SKM-1 treated with dmso at 0.1 percent for 144 hours (cell line): Measurements from ENCODE around the gene EZR.

Source experiments
- DNase-seq: peaks from one replicate; lab custom pipeline; 2025; ENCODE audit not compliant: unreplicated experiment; lab: John Stamatoyannopoulos, UW

EZR gene

GRCh38 chr6:158780246-158780884, 38.8 kb downstream of the EZR start:
- DNase-seq, result no peak

DNA sequence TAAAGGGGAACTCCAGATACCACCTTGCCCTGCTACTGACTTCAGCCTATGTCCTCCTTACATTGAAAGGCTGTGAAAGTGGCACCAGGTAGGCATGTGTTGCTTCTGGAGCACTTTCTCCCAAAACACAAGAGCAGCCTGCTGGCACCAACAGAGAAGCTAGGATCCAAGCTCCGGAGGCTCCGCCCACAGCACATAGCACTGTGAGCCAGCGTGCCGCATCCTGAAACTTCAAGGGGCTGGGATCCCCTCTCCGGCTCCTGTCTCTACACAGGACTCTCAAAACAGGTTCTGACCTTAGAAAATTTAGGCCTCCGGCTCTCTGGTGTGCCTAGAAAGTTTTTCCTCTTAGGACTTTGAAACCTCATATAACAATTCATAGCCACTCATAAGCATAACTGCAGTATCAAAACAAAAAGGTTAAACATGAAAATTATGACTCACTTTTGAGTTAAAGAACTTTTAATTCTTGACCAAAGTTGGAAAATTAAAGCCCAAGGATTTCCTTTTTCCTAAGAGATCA, 41.1 kb downstream of the EZR start:
- DNase-seq, result no peak

DNA sequence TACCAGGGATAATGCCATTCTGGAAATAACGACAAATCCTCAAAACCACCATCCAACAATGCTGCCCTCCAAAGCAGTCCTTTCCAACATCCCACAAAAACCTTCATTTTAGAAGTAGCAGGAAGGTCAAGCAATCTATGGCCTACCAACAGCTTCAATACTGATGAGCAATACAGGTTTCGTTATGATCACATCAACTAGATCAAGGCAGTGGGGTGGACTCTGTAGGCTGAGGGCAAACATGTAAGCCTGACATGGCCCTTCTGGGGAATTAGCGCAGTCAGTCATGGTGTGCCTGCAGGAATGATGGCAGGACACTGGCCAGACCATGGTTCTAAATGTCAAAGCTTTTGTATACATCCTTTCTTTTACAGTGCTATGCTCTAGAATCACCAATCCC, 41.7 kb downstream of the EZR start:
- DNase-seq, result no peak

GRCh38 chr6:158776737-158777136, 42.4 kb downstream of the EZR start:
- no peak for DNase-seq

GRCh38 chr6:158775832-158776231, 43.3 kb downstream of the EZR start:
- DNase-seq, result no peak

GRCh38 chr6:158774717-158775449, 44.3 kb downstream of the EZR start:
- DNase-seq, result no peak

GRCh38 chr6:158773581-158774449, 45.4 kb downstream of the EZR start:
- no peak for DNase-seq

- no peak for DNase-seq
Measured at GRCh38 chr6:158772851-158773371, 46.3 kb downstream of the EZR start.

GRCh38 chr6:158772172-158772571, 47.0 kb downstream of the EZR start:
- no peak for DNase-seq

DNA sequence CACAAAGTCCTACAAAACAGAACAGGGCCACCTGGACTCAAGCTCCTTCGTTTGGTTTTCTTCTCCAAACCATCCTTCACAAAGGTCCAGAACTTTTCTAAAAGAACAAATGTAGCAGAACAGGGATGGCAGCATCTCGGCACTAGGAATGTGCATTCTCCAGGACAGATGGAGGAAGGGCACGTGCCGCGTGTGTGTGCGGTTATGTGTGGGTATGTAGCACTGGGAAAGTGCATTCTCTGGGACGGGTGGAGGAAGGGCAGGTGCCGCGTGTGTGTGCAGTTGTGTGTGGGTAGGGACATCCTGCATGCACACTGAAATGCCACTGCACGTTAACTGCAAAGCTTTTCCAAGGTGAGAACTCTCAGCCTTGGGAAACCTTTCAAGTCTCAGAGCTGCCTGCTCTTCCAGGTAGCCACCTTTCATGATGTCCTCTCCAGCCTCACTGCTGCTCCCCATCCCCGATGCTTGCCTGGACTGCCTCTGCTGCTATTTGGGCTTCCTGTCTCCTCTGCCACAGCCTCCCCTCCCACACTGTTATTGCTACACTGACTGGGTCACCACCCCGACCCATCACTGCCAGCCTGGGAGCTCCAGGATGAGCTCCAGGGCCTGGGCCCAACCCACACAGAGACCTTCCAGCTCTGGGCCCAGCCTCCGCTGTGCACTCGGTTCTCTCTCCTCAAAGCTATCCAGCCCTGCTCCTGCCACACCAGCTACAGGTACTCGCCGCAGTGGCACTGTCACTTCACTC, 47.6 kb downstream of the EZR start:
- no peak for DNase-seq

DNA sequence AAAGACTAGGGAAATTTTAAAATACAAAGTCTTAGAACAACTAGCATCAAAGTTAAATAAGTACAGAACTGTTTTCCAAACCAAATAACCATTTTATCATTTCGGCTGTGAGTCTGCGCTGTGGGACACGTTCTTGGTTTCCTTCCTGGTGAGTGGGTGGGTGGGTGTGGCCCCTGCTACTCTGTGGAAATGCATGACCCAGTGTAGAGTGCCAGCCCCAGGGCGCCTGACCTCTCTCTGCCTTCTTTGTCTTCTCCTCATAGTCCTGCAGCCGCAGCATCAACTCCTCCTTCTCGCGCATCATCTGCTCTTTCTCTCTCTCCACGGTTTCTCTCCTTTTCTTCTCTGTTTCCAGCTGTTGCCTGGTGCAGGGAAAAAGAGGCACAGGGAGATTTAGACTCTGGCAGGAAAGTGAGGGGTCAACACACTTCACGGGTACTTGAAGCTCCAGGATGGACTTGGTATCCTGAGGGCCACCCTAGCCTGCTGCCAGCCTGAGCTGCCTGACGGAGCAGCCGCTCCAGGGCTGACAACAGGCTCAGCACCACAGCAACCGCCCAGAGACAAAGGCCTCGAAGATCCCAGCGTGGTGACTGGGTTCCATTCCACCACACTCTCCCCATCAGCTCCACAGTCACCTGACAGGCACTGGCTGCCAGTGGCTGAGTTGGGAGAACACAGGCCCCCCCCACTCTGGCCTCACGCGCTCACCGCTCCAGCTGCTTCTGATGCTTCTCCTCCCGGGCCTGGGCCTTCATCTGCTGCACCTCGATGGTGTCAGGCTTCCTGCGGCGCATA, 48.4 kb downstream of the EZR start:
- no peak for DNase-seq

- DNase-seq, result no peak
Measured at GRCh38 chr6:158769771-158770432, 49.3 kb downstream of the EZR start.

GRCh38 chr6:158769234-158769770, 49.9 kb downstream of the EZR start:
- no peak for DNase-seq

GRCh38 chr6:158768436-158768835, 50.7 kb downstream of the EZR start:
- DNase-seq, result no peak

DNA sequence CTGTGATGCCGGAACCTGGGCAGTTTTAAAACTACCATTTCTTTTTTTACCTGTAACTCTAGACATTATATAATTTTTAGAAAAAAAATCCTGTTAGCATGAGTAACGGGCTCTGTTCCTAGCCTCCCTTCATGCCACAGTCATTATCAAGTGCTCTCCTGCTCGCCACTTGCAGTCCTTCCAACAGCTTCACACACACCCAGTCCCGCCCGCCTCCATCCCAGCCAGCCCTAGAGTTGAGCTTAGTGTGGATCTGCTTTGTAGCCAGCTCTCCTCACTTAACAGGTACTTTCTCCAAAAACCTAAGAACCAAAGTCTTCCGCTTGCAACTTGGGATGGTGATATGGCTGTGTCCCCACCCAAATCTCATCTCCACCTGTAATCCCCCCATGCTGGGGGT, 51.5 kb downstream of the EZR start:
- DNase-seq, result no peak

DNA sequence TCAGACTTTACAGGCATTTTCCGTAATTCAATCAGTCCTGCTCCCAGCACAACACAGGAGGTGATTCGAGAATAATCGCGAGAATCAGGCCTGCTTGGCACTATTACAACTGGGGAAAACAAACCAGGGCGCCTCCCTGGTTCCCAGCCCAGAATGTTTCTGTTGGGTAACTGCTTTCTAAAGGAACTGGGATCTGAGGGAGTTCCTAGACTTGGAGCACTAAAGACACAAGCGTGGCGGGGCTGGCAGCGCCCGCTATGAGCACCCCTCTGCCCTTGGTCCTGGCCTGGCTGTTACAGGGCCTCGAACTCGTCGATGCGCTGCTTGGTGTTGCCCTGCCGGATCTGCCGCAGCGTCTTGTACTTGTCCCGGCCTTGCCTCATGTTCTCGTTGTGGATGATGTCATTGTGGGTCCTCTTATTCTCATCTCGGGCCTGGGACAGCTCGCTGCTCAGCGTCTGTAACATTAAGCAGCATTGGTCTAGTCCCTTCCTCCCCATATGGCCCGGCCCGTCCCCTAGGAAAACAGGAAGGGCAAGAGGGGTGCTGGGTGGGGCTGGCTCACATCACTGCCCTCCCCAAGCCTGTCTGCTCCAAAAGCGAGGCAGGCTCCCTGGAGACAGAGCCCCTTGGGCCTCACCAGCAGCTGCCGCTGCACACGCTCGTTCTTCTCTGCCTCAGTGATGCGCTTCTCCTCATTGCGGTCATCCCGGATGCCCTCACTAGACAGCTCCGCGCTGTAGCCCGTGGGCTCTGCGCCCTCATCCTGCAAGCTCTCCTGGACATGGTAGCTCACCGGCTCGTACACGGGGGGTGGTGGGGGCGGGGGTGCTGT, 52.3 kb downstream of the EZR start:
- DNase-seq, result no peak

GRCh38 chr6:158765499-158766068, 53.6 kb downstream of the EZR start:
- DNase-seq, result no peak

DNA sequence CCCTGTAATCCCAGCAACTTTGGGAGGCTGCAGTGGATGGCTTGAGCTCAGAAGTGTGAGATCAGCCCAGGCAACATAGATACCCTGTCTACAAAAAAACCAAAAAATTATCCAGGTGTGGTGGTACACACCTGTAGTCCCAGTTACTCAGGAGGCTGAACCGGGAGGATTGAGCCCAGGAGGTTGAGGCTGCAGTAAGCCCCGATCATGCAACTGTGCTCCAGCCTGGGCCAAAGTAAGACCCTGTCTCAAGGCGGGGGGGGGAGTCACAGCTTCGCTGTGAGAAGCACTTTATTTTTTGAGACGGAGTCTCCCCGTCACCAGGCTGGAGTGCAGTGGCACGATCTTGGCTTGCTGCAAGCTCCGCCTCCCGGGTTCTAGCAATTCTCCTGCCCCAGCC, 54.2 kb downstream of the EZR start:
- DNase-seq, result no peak
